Left lung (tissue), 10 donors: ENCODE measurements around the gene ADD2. TPM values are rescaled to one million over a fixed set of nuclear protein-coding genes. Genes with fewer than 3 reads are reported as not detected.
"Not testable (repeated sequence)": the region's sequence is repeated elsewhere in the genome, so short reads cannot be mapped to it uniquely, and the experiment has no call there.

Experiments
- ATAC-seq: fragments of 200-7000 bp; cut with Tn5 transposase; one replicate; pipeline ENCODE4 v1.9.1; 2020; ENCODE audit warnings: moderate library complexity
- DNase-seq, 4 donors: peaks; one replicate each; pipeline ENCODE4 v3.0.0-alpha.2; 2013 to 2020
- H3K27ac ChIP-seq, 2 donors: fragments of 200-600 bp; sonication (generic) in 1 of 2; one replicate each; pipeline versions ENCODE4 v1.5.0 to v1.8.0; 2020 to 2021
- H3K27me3 ChIP-seq, 2 donors: fragments of 200-600 bp; sonication (generic) in 1 of 2; one replicate each; pipeline versions ENCODE4 v1.5.0 to v1.8.0; 2020 to 2021
- H3K36me3 ChIP-seq, 2 donors: fragments of 200-600 bp; sonication (generic) in 1 of 2; one replicate each; pipeline versions ENCODE4 v1.5.0 to v1.8.0; 2020 to 2021
- H3K4me1 ChIP-seq, 2 donors: fragments of 200-600 bp; one replicate each; pipeline ENCODE4 v1.8.0; 2021
- H3K4me3 ChIP-seq, 2 donors: fragments of 200-600 bp; sonication (generic) in 1 of 2; one replicate each; pipeline versions ENCODE4 v1.5.0 to v1.8.0; 2020 to 2021; ENCODE audit warnings: mild to moderate bottlenecking in 1 of 2
- H3K9me3 ChIP-seq, 2 donors: fragments of 200-600 bp; sonication (generic) in 1 of 2; one replicate each; pipeline versions ENCODE4 v1.5.0 to v1.8.0; 2020 to 2021
- CTCF ChIP-seq, 2 donors: fragments of 200-600 bp; sonication (generic) in 1 of 2; IDR thresholded peaks; one replicate each; pipeline versions ENCODE4 v1.5.0 to v1.8.0; 2021; ENCODE audit warnings: antibody characterized with exemption in 2 of 2
- intact Hi-C, 2 donors: fragments of 100-400 bp; cut with DNase I; formaldehyde crosslinking; loops; one replicate each; pipeline versions ENCODE4 v1.11.2 to v1.14.2; 2022
- polyA plus RNA-seq, 6 donors: library from polyadenylated mRNA; unstranded; fragments of 120-200 nt; gene quantifications; one replicate each; pipeline ENCODE4 v1.2.1, GENCODE V29; 2013; ENCODE audit not compliant: insufficient read length in 6 of 6
- total RNA-seq, 2 donors: library from RNA; stranded (reverse); fragmentation: NEBNext Ultra II Directional; extraction: Animal tissue kit (Norgen Biotek cat#: 25700); gene quantifications; one replicate each; pipeline ENCODE4 v1.2.1, GENCODE V29; 2021
- donor health status: DM: no; HTN: yes; CAD: no.
- donor health status: DM: no; HTN: no; CAD: no.

ADD2 gene
- total and polyA plus RNA-seq, 8 donors: 0.92 to 12.2 (median 6.5) TPM

- intact Hi-C loops: loop anchor here in 1 of 2 donors (10.0 kb wide), 1 partner anchor 145 kb away; no protein-coding TSS in a partner anchor
Measured at GRCh38 chr2:70799706-70800105, 31.7 kb upstream of the ADD2 start.

GRCh38 chr2:70797996-70798395 lies 30.0 kb upstream of the ADD2 start:
- not testable (repeated sequence) for ATAC-seq, H3K4me3 ChIP-seq, DNase-seq, H3K4me1 ChIP-seq, H3K27ac ChIP-seq, H3K27me3 ChIP-seq, H3K36me3 ChIP-seq
- intact Hi-C loops: loop anchor here in 1 of 2 donors (10.0 kb wide), 1 partner anchor 147 kb away; no protein-coding TSS in a partner anchor
- peaks cover 0 to 10% of the 10 kb centered on the region in 2 donors for H3K9me3 ChIP-seq

More at GRCh38 chr2:70799706-70800105, 31.7 kb upstream of the ADD2 start:
- Histone ChIP-seq H3K4me3 (no peak overlapping the region), H3K4me1 (no peaks in the 10 kb centered on the region), H3K9me3 (peaks cover 0 to 10% of the 10 kb centered on the region in 2 donors), H3K27ac (no peak overlapping the region), H3K27me3 (no peaks in the 10 kb centered on the region), H3K36me3 (no peaks in the 10 kb centered on the region)
- ATAC-seq (no peak), DNase-seq (no peak)
- TF ChIP-seq CTCF (IDR thresholded peaks at IDR 0.05): no peak

- H3K27ac ChIP-seq: no peak overlapping the region
- H3K4me1 ChIP-seq: peaks cover 0 to 9% of the 10 kb centered on the region in 2 donors
- no peaks in the 10 kb centered on the region for H3K36me3 ChIP-seq
- ATAC-seq (no peak), DNase-seq (no peak)
- intact Hi-C loops: loop anchor here in 1 of 2 donors (10.0 kb wide), 1 partner anchor 147 kb away; no protein-coding TSS in a partner anchor
- no peak for TF ChIP-seq CTCF (IDR thresholded peaks at IDR 0.05)
- no peak overlapping the region for H3K4me3 ChIP-seq
- peaks cover 0 to 10% of the 10 kb centered on the region in 2 donors for H3K9me3 ChIP-seq
- no peaks in the 10 kb centered on the region for H3K27me3 ChIP-seq
Measured at GRCh38 chr2:70797506-70797905, 29.5 kb upstream of the ADD2 start.

GRCh38 chr2:70796262-70796661 lies 28.3 kb upstream of the ADD2 start:
- peaks cover 7 to 9% of the 10 kb centered on the region in 2 donors for H3K27me3 ChIP-seq
- H3K4me1 ChIP-seq: peaks cover 0 to 9% of the 10 kb centered on the region in 2 donors
- DNase-seq (no peak), ATAC-seq (no peak)
- no peak overlapping the region for H3K4me3 ChIP-seq
- intact Hi-C loops: loop anchor here in 1 of 2 donors (10.0 kb wide), 1 partner anchor 149 kb away; no protein-coding TSS in a partner anchor
- TF ChIP-seq CTCF (IDR thresholded peaks at IDR 0.05): no peak
- H3K36me3 ChIP-seq: no peaks in the 10 kb centered on the region
- H3K27ac ChIP-seq: no peak overlapping the region
- peaks cover 0 to 10% of the 10 kb centered on the region in 2 donors for H3K9me3 ChIP-seq

GRCh38 chr2:70795164-70795995 lies 27.4 kb upstream of the ADD2 start:
- H3K36me3 ChIP-seq: no peaks in the 10 kb centered on the region
- intact Hi-C loops: loop anchor here in 1 of 2 donors (10.0 kb wide), 1 partner anchor 149 kb away; no protein-coding TSS in a partner anchor
- DNase-seq (no peak), ATAC-seq (no peak)
- H3K27me3 ChIP-seq: peaks cover 15 to 17% of the 10 kb centered on the region in 2 donors
- peaks cover 0 to 12% of the 10 kb centered on the region in 2 donors for H3K4me1 ChIP-seq
- H3K4me3 ChIP-seq: no peak overlapping the region
- no peak overlapping the region for H3K27ac ChIP-seq
- no peak for TF ChIP-seq CTCF (IDR thresholded peaks at IDR 0.05)
- peaks cover 0 to 10% of the 10 kb centered on the region in 2 donors for H3K9me3 ChIP-seq
